K562 (cell line): Measurements from ENCODE around the gene HNRNPD. TPM values are rescaled to one million over a fixed set of nuclear protein-coding genes. Genes with fewer than 3 reads are reported as not detected.

Experiments
- ARID2 ChIP-seq: fragments of 450-650 bp; IDR thresholded peaks from 2 replicates; pipeline ENCODE4 v1.6.1; 2017; ENCODE audit warnings: antibody characterized with exemption, mild to moderate bottlenecking
- ARNT ChIP-seq, 2 experiments: fragments of 450-650 bp; IDR thresholded peaks; 2 replicates each; pipeline ENCODE4 v1.6.1; 2016; ENCODE audit warnings: mild to moderate bottlenecking in 1 of 2
- CREB3 ChIP-seq: fragments of 450-650 bp; conservative IDR thresholded peaks from 2 replicates; pipeline ENCODE4 v1.6.1; 2016; ENCODE audit warnings: missing genetic modification characterization, low read depth, mild to moderate bottlenecking, missing compliant biosample characterization, moderate library complexity
- E4F1 ChIP-seq: fragments of 250-450 bp; sonication (Bioruptor Pico); IDR thresholded peaks from 2 replicates; pipeline ENCODE4 v1.5.0; 2021; ENCODE audit warnings: mild to moderate bottlenecking, borderline replicate concordance
- EWSR1 ChIP-seq: fragments of 450-650 bp; IDR thresholded peaks from 2 replicates; pipeline ENCODE4 v1.6.1; 2018; ENCODE audit warnings: borderline replicate concordance, mild to moderate bottlenecking, low read depth, moderate library complexity; ENCODE audit not compliant: partially characterized antibody
- GTF2F1 ChIP-seq: IDR thresholded peaks from 2 replicates; pipeline ENCODE4 v1.6.1; 2011; ENCODE audit warnings: low read depth, low read length, improper control_type of control experiment
- HDAC6 ChIP-seq: IDR thresholded peaks from 2 replicates; pipeline ENCODE4 v1.6.1; 2012; ENCODE audit warnings: low read depth, mild to moderate bottlenecking, control low read depth, inconsistent platforms, low read length, moderate library complexity
- HES1 ChIP-seq: fragments of 450-650 bp; IDR thresholded peaks from 2 replicates; pipeline ENCODE4 v1.6.1; 2016; ENCODE audit warnings: low read depth, mild to moderate bottlenecking, moderate library complexity
- HEY1 ChIP-seq: fragments of 250-450 bp; sonication (Bioruptor Pico); IDR thresholded peaks from 2 replicates; pipeline ENCODE4 v1.5.0; 2020; ENCODE audit warnings: mild to moderate bottlenecking, moderate library complexity, borderline replicate concordance
- HNRNPUL1 ChIP-seq: fragments of 200-400 bp; formaldehyde crosslinking; IDR thresholded peaks from 2 replicates; pipeline ENCODE4 v1.6.1; 2017; ENCODE audit warnings: low read length
- KHSRP ChIP-seq: fragments of 450-650 bp; IDR thresholded peaks from 2 replicates; pipeline ENCODE4 v1.6.1; 2017
- NCOA2 ChIP-seq, 2 experiments: fragments of 450-650 bp; IDR thresholded peaks; 2 replicates each; pipeline ENCODE4 v1.6.1; 2018; ENCODE audit warnings: mild to moderate bottlenecking in 2 of 2, moderate library complexity in 1 of 2; ENCODE audit not compliant: partially characterized antibody in 2 of 2
- NFIX ChIP-seq: fragments of 250-450 bp; sonication (Bioruptor Pico); IDR thresholded peaks from 2 replicates; pipeline ENCODE4 v1.4.0; 2020; ENCODE audit warnings: low read depth, mild to moderate bottlenecking, moderate library complexity
- PPARD ChIP-seq: fragments of 250-450 bp; sonication (Bioruptor Pico); IDR thresholded peaks from 2 replicates; pipeline ENCODE4 v1.8.0; 2022; ENCODE audit warnings: inconsistent platforms, mild to moderate bottlenecking, moderate library complexity
- RCOR1 ChIP-seq, 2 experiments: IDR thresholded peaks; 2 replicates each; pipeline ENCODE4 v1.6.1; 2012; ENCODE audit warnings: low read depth in 2 of 2, low read length in 2 of 2, borderline replicate concordance in 1 of 2, improper control_type of control experiment in 1 of 2
- SAP30 ChIP-seq: fragments of 200-600 bp; sonication (generic); IDR thresholded peaks from 2 replicates; pipeline ENCODE4 v1.6.1; 2012; ENCODE audit warnings: borderline replicate concordance, low read depth, mild to moderate bottlenecking, moderate library complexity, low read length, control low read depth, inconsistent platforms; ENCODE audit not compliant: insufficient read depth, poor library complexity, severe bottlenecking
- SMARCE1 ChIP-seq: fragments of 450-650 bp; IDR thresholded peaks from 2 replicates; pipeline ENCODE4 v1.7.1; 2016; ENCODE audit warnings: mild to moderate bottlenecking
- SMC3 ChIP-seq: conservative IDR thresholded peaks from 2 replicates; pipeline ENCODE4 v1.6.1; 2011; ENCODE audit warnings: low read depth, low read length, improper control_type of control experiment; ENCODE audit not compliant: insufficient read depth
- ZKSCAN8 ChIP-seq: fragments of 200-800 bp; sonication (Bioruptor generic); IDR thresholded peaks from 2 replicates; pipeline ENCODE4 v1.6.1; 2016; ENCODE audit warnings: missing genetic modification characterization, missing compliant biosample characterization
- ZNF146 ChIP-seq: IDR thresholded peaks from one replicate; pipeline ENCODE4 v1.6.1; 2018; ENCODE audit warnings: missing compliant biosample characterization; ENCODE audit not compliant: unreplicated experiment
- ZNF277 ChIP-seq: fragments of 250-450 bp; sonication (Bioruptor Pico); IDR thresholded peaks from 2 replicates; pipeline ENCODE4 v1.8.0; 2022; ENCODE audit warnings: inconsistent platforms, mild to moderate bottlenecking, moderate library complexity, borderline replicate concordance
- ZNF311 ChIP-seq: fragments of 250-450 bp; sonication (Bioruptor Pico); IDR thresholded peaks from 2 replicates; pipeline ENCODE4 v1.4.0; 2020; ENCODE audit warnings: mild to moderate bottlenecking, moderate library complexity
- polyA plus RNA-seq, 8 experiments: library from polyadenylated mRNA; depleted of rRNA in 4 of 8; stranded (reverse) in 5 of 8; unstranded in 3 of 8; fragments of >200 nt; fragmentation: Nextera tagmentation in 2 of 8; fragmentation: Illumina TruSeq in 1 of 8; extraction: Ambion mirVana in 2 of 8; extraction: Trizol in 1 of 8; gene quantifications; 2 replicates each; pipeline versions ENCODE4 v1.2.1 to v1.2.3, GENCODE V29; 2011 to 2014; ENCODE audit warnings: inconsistent platforms in 1 of 8, missing spikeins in 1 of 8
- total RNA-seq, 7 experiments: library from RNA; depleted of rRNA in 6 of 7; stranded (reverse); fragments of >200 nt in 6 of 7; fragmentation: Illumina TruSeq in 2 of 7; extraction: Trizol in 2 of 7; gene quantifications; 2 replicates each; pipeline versions ENCODE4 v1.2.1 to v1.2.3, GENCODE V29; 2011 to 2021; ENCODE audit warnings: low replicate concordance in 1 of 7

The HNRNPD gene
- total and polyA plus RNA-seq, 9 of the 15 experiments (the other 6 are each of a cell fraction or from before 2014, with no cell fraction given), result 92.4 to 955 (median 160) TPM

- TF ChIP-seq E4F1 (CRISPR knock-in tag) (no peak), ARNT (IDR thresholded peaks at IDR 0.05) (peak in 1 of 2 experiments; percentile 88; a peak in 2 of 4 replicates), KHSRP (no peak), GTF2F1 (peak; percentile 75; the same call in 1 of the 2 replicates), ZNF277 (CRISPR knock-in tag) (no peak), HES1 (no peak), SAP30 (peak; percentile 21), HEY1 (CRISPR knock-in tag) (no peak), HDAC6 (no peak), RCOR1 (IDR thresholded peaks at IDR 0.05; ENCODE audit: borderline replicate concordance in 1 of 2, low read depth in 2 of 2, low read length in 2 of 2) (0 out of 4 replicates have a peak, but pooled peaks of 1 of the 2 experiments have one; percentile 4), HNRNPUL1 (no peak; the same call in 1 of the 2 replicates), SMC3 (no peak), ZNF311 (CRISPR knock-in tag) (no peak), EWSR1 (no peak), NFIX (CRISPR knock-in tag) (no peak), NCOA2 (IDR thresholded peaks at IDR 0.05; ENCODE audit: partially characterized antibody in 2 of 2) (no peak), SMARCE1 (no peak), CREB3 (tag) (no peak), ZNF146 (no peak), PPARD (no peak), ARID2 (no peak), ZKSCAN8 (no peak)
These were observed 990 bp downstream of the HNRNPD start (continued) for GRCh38 chr4:82372517-82373485.
